ENCODE data around the gene SAMD11.

SAMD11 gene

GRCh38 chr1:938088-938683 is 14.5 kb downstream of the SAMD11 start:
- TF ChIP-seq, protein P1, sequence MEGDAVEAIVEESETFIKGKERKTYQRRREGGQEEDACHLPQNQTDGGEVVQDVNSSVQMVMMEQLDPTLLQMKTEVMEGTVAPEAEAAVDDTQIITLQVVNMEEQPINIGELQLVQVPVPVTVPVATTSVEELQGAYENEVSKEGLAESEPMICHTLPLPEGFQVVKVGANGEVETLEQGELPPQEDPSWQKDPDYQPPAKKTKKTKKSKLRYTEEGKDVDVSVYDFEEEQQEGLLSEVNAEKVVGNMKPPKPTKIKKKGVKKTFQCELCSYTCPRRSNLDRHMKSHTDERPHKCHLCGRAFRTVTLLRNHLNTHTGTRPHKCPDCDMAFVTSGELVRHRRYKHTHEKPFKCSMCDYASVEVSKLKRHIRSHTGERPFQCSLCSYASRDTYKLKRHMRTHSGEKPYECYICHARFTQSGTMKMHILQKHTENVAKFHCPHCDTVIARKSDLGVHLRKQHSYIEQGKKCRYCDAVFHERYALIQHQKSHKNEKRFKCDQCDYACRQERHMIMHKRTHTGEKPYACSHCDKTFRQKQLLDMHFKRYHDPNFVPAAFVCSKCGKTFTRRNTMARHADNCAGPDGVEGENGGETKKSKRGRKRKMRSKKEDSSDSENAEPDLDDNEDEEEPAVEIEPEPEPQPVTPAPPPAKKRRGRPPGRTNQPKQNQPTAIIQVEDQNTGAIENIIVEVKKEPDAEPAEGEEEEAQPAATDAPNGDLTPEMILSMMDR (IDR thresholded peaks at IDR 0.05; ENCODE audit: low read depth, low read length, missing control alignments): peak; percentile 60
- no peaks in the 10 kb centered on the region for H3K36me3 ChIP-seq (replicated peaks)
- in situ Hi-C loops (cut with HindIII; ENCODE audit: low pct_ligation_motif_present, low sequenced_read_pairs): no loop called here
- DNase-seq: no peak
- peaks cover 22% of the 10 kb centered on the region for H3K27me3 ChIP-seq (replicated peaks)
- no peak overlapping the region for H3K27ac ChIP-seq
- no peak overlapping the region for H3K4me3 ChIP-seq (ENCODE audit: low read depth, low read length)

- Histone ChIP-seq H3K27me3 (replicated peaks) (peaks cover 20% of the 10 kb centered on the region), H3K4me3 (ENCODE audit: low read depth, low read length) (no peak overlapping the region), H3K27ac (no peak overlapping the region), H3K36me3 (replicated peaks) (no peaks in the 10 kb centered on the region)
- in situ Hi-C loops (cut with HindIII; ENCODE audit: low pct_ligation_motif_present, low sequenced_read_pairs): no loop called here
- TF ChIP-seq, protein P1 (IDR thresholded peaks at IDR 0.05; ENCODE audit: low read depth, low read length, missing control alignments): peak; percentile 24
- no peak for DNase-seq
Observed at GRCh38 chr1:938711-939489, 15.2 kb downstream of the SAMD11 start.

GRCh38 chr1:939511-940106 is 15.9 kb downstream of the SAMD11 start:
- no peak overlapping the region for H3K27ac ChIP-seq
- TF ChIP-seq, protein P1 (IDR thresholded peaks at IDR 0.05; ENCODE audit: low read depth, low read length, missing control alignments): peak; percentile 4
- in situ Hi-C loops (cut with HindIII; ENCODE audit: low pct_ligation_motif_present, low sequenced_read_pairs): no loop called here
- peak overlapping the region; percentile 5 for H3K4me3 ChIP-seq (ENCODE audit: low read depth, low read length)
- no peak for DNase-seq
- H3K27me3 ChIP-seq (replicated peaks): peaks cover 20% of the 10 kb centered on the region
- no peaks in the 10 kb centered on the region for H3K36me3 ChIP-seq (replicated peaks)

DNA sequence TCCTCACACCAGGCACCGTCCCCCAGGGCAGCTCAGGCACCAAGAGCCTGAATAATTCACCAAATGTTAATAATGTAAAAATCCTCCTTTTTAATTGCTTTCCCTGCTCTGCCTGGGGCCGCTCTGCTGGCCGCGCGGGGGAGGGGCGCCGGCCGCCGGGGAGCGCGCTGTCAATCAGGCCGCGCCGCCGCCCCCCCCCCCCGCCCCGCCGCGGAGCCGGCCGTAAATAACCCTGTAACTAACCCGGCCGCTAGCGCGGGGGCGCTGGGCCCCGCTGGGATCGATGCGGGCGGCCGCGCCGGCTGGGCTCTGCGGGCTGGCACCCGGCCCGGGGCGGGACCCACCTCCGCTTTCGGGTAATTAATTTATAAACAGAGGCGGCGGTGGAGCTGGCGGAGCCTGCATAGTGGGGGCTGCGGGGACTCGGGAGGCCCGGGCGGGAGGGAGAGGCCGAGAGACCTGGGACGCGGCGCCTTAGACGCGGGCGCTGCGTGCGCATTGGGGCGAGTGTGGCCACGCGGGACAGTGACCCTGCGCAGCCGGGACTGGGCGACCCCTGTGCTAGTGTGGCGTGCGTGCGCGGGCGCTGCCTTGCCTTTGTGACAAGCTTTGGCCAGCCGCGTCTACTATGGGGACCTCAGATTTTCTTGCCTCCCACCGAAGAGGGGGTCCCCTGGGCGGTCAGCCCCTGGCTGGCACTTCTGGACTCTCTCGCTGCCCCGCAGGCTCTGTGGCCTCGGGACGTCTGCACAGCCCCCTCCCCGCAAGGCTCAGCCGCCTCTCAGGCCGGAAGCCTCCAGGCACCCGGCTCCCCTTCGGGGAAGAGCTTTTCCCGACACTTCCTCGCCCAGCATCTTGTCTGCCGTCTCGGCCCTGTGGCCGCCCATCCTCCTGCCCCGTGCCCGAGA is 16.6 kb downstream of the SAMD11 start:
- Histone ChIP-seq H3K27me3 (replicated peaks) (peaks cover 14% of the 10 kb centered on the region), H3K4me3 (ENCODE audit: low read depth, low read length) (peak overlapping the region; percentile 38), H3K27ac (no peak overlapping the region), H3K36me3 (replicated peaks) (peaks cover 6% of the 10 kb centered on the region)
- DNase-seq: peak; percentile 34
- TF ChIP-seq, protein P1 (IDR thresholded peaks at IDR 0.05; ENCODE audit: low read depth, low read length, missing control alignments): no peak
- in situ Hi-C loops (cut with HindIII; ENCODE audit: low pct_ligation_motif_present, low sequenced_read_pairs): no loop called here

GRCh38 chr1:941015-941587 is 17.4 kb downstream of the SAMD11 start:
- peaks cover 7% of the 10 kb centered on the region for H3K27me3 ChIP-seq (replicated peaks)
- TF ChIP-seq, protein P1 (IDR thresholded peaks at IDR 0.05; ENCODE audit: low read depth, low read length, missing control alignments): no peak
- in situ Hi-C loops (cut with HindIII; ENCODE audit: low pct_ligation_motif_present, low sequenced_read_pairs): no loop called here
- H3K4me3 ChIP-seq (ENCODE audit: low read depth, low read length): peak overlapping the region; percentile 38
- no peak for DNase-seq
- H3K27ac ChIP-seq: no peak overlapping the region
- peaks cover 12% of the 10 kb centered on the region for H3K36me3 ChIP-seq (replicated peaks)
